Gastroesophageal sphincter (tissue), 3 donors: ENCODE measurements around the gene MAP3K21.

ENCODE experiments used
- CTCF ChIP-seq, 4 experiments: fragments of 200-600 bp in 2 of 4; fragments of 450-650 bp in 2 of 4; sonication (generic) in 1 of 4; IDR thresholded peaks; one replicate each; pipeline ENCODE4 v1.5.1; 2017 to 2019; ENCODE audit warnings: antibody characterized with exemption in 4 of 4, mild to moderate bottlenecking in 2 of 4, moderate library complexity in 2 of 4
- POLR2A ChIP-seq, 2 donors: fragments of 450-650 bp; IDR thresholded peaks; one replicate each; pipeline ENCODE4 v1.6.1; 2017; ENCODE audit warnings: antibody characterized with exemption in 2 of 2, mild to moderate bottlenecking in 2 of 2, moderate library complexity in 1 of 2

- no peak for TF ChIP-seq POLR2A (IDR thresholded peaks at IDR 0.05)
- TF ChIP-seq CTCF (IDR thresholded peaks at IDR 0.05), result no peak
These were observed 11.7 kb upstream of the MAP3K21 start for GRCh38 chr1:233315718-233316301.
